Stimulated activated CD8-positive, alpha-beta memory T cell treated with anti-CD3 and anti-CD28 coated beads, Interleukin-7, amount 100 ng/mL, for 24 hours (primary cell): Measurements from ENCODE around the gene PPP1R14B.
"Not testable (repeated sequence)": the region's sequence is repeated elsewhere in the genome, so short reads cannot be mapped to it uniquely, and the experiment has no call there.

Source experiments
- DNase-seq: peaks from one replicate; pipeline ENCODE4 v3.0.0-alpha.2; 2020; ENCODE audit warnings: low read depth

Gene PPP1R14B

GRCh38 chr11:64260147-64260708, 13.5 kb upstream of the PPP1R14B start:
- DNase-seq, result no peak

DNA sequence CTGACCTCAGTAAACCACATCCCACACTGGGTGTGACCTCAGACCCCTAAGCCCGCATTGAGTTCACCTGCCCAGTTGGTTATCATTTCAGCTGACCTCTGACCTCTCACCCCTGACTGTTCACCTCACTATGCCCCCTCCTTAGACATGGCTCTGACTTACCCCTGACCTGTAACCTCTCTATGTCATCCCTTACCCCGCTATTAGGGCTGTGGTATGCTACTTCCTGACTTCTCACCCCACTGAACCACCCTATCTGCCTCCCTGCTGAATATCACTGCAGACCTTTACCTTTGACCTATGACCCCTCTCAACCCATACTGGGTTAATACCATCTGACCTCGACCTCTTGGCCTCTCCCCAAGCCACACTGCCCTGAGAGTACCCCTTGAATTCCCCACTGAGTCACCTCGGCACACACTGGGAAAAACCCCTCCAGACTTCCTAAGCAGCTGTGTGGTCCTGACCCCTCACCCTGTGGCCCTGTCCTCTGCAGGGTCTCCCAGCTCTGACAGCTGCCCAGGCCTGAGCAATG, 12.9 kb upstream of the PPP1R14B start:
- DNase-seq, result no peak

- DNase-seq, result no peak
Observed at GRCh38 chr11:64258946-64259532, 12.3 kb upstream of the PPP1R14B start.

DNA sequence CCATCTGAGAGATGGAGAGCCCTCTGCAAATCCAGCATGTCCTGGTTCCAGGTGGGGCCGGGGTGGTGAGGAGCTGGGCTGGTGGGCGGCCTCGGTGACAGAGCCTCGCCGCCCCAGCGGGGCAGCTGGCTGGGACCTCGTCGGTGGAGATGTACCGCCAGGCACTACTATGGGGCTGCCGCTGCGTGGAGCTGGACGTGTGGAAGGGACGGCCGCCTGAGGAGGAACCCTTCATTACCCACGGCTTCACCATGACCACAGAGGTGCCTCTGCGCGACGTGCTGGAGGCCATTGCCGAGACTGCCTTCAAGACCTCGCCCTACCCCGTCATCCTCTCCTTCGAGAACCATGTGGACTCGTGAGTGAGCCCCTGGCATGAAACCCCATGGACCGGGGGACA, 11.6 kb upstream of the PPP1R14B start:
- DNase-seq, result no peak

DNA sequence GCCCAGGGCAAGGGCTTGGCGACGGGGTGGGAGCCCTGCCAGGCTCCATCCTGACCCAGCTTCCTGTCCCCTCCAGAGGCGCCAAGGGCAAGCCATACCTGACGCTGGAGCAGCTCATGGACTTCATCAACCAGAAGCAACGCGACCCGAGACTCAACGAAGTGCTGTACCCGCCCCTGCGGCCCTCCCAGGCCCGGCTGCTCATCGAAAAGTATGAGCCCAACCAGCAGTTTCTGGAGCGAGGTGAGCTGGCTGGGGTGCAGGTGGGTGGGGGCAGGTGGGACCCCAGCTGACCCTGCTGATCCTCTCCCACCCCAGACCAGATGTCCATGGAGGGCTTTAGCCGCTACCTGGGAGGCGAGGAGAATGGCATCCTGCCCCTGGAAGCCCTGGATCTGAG, 9.6 kb upstream of the PPP1R14B start:
- DNase-seq, result no peak

- DNase-seq, result no peak
Observed at GRCh38 chr11:64255135-64256128, 8.7 kb upstream of the PPP1R14B start.

DNA sequence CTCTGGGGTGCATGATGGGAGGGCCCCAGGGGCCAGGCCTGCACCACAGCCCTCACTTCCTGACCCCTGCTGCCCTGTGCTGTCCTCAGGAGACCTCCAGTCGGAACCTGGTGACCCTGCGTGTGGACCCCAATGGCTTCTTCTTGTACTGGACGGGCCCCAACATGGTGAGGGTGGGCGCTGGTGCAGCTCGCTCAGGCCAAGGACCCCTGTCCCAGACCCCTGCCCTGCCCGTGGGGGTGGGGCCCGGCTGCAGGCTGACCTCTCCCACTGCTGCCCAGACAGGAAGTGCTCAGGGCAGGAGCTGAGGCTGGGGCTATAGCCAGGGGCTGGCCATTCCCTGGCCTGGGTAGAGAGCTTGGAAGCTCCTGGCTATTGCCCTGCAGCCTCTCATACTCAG, 7.6 kb upstream of the PPP1R14B start:
- DNase-seq, result no peak

DNA sequence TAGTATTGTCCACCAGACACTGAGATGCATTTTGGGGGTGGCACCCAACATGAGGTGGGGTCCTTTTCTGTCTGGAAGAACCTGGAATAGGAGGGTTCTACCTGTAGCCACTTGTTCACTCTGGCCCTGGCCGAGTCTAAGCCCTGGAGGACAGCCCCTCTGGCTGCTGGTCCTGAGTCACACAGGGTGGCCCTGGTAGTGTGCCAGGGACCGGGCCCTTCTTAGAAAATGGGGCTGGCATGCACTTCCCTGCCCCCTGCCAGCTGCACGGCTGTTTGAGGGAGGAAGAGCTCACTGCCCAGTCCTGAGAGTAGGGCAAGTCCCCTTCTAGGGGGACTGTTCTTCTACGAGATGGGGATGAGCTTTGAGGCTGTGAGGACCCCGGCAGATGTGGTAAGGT, 6.7 kb upstream of the PPP1R14B start:
- no peak for DNase-seq

DNA sequence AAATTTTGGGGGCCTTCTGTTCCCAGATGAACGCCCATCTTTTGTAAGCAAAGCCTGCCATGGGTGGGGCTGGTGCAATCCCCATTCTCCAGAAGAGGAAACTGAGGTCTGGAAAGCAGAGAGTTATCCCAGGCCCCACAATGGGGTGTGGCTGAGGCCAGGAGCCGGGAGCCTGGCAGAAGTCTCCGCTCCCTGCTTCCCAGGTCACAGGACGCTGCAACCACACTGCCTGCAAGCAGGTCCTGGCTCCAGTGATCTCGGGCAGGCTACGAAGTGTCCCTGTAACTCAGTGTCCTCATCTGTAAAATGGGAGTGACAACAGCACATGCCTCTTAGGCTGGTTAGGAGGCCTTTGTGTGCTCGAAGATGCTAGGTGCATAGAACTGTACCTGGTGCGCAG, 6.3 kb upstream of the PPP1R14B start:
- no peak for DNase-seq

GRCh38 chr11:64252003-64252872, 5.5 kb upstream of the PPP1R14B start:
- no peak for DNase-seq

DNA sequence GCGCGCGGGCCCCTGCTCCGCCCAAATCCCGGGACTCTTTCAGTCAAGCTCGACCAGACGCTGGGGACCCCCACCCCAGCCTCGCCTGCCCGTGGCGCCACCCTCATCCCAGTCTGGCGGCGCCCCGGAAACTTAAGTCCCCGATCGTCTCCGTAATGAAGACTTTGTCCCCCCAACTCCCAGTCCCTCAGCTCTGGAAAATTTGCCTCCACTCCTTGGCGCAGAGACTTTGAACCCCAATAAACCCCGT, 4.9 kb upstream of the PPP1R14B start:
- DNase-seq, result no peak

DNA sequence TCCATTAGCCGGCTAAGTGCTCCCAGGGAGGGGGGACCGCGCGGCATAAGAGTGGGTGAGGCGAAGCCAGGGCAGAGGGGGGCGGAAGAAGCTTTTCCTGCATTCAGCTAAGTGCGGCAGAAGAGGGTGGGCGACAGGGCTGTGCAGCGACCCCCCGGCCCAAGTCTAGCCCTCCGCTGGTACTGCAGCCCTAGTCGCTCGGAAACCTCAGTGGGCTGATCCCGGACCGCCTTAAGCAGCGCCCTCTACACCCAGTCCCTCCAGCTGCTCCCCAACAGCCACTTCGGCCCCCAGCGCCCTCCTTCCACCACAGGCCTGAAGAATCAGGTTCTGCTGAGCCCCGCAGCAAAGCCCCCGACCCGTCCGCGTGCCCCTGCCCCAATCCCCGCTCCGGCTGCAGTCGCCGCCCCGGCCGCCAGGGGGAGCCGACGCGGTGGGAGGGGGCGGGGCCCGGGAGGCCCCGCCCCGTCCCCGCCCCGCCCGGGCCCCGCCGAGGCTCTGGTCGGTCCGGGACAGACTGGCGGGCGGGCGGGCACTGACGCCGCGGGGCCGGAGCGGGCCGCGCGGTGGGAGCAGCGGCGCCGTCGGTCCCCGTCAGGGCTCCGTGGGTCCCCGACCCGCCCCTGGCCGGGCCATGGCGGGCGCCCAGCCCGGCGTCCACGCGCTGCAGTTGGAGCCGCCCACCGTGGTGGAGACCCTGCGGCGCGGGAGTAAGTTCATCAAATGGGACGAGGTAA, 4.4 kb upstream of the PPP1R14B start, which contains the start of gene PLCB3:
TSS of gene PLCB3 (plus strand) at position 515 of the 737 bp plus-strand sequence. CDS start at position 635, 120 bp downstream.
- DNase-seq, result peak; percentile 34

DNA sequence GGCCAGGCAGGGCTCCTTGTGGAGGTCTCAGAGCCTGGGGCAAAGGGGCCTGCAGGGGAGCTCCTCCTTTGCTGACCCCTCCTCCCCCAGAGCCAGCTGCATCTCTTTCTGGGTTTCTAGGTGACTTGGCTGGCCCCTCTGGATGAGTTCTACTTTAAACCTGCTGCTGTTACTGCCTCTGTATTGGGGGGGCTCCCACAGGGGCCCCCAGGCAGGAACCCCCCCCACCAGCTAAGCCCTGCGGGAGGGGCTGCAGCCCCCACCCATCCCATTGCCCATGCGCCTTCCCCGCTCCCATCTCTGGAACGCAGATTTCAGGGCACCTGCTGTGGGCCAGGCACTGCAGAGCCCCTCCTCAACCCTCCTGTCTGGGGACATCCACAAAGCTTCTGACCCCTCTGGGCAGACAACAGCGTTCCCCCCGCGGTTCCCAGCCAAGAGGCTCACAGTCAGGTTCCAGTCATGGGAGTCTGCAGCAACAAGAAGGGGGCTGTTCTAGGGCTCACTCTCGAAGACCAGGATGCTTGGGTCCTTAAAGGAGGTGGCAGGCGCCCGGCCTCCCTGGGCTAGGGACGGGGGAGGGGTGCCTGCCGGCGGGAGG, 3.8 kb upstream of the PPP1R14B start:
- DNase-seq, result no peak

GRCh38 chr11:64249563-64250414, 3.0 kb upstream of the PPP1R14B start:
- DNase-seq, result no peak

GRCh38 chr11:64249038-64249437, 2.3 kb upstream of the PPP1R14B start:
- no peak for DNase-seq

- no peak for DNase-seq
Observed at GRCh38 chr11:64248578-64248977, 1.8 kb upstream of the PPP1R14B start.

DNA sequence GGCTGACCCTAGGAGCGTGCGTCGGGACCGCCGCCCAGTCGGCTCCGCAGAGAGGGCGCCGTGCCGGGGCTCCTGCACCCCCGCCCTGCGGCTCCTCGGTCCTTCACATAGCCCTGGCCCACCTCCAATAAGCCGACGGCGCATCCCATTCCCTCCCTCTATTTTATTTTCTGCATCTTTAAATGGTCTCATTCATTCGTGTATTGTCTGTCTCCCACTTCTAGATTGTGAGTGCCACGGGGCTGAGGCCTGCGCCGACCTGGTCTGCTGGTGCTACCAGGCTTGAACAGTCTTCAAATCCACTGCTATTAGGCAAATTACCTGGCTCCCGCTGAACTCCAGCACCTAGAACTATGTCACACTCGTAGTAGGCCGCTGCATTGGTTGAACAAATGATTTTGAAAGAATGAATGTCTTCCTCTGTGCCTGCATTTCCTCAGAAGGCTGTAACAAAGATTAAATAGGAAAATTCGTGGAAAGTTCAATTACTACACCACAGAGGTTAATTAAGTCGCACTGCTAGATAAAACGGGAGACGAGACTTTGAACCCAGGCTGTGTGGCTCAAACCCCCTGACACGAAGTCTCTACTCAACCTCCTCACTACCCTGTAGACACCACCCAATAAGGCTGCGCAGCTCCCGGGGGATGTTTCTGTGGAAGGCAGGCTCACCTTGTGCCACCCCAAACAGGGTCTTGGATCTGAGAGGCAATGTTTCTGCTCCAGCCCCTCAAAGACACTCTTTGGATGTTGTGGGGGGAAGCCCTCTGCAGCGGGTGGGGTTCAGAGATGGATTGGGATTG, 1.2 kb upstream of the PPP1R14B start:
- DNase-seq, result no peak

DNA sequence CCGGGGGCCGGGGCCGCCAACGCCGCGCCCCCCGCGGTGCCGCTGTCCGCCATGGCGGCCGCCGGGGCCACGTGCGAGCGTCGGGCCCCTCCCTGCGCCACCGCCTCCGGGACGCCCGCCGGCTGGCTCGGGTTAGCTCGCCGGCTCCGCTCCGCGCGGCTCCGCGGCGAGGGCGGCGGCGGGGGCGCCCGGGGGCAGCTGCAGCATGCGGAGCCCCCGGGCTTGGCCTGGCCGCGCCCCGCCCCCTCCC, 197 bp downstream of the PPP1R14B start:
- DNase-seq, result not testable (repeated sequence)
